Keratinocyte (primary cell): ENCODE results near the gene HEBP2.

Source experiments
- EZH2 ChIP-seq: IDR thresholded peaks from one replicate; pipeline ENCODE4 v1.6.1; 2012; ENCODE audit warnings: inconsistent platforms, mild to moderate bottlenecking, low read length, moderate library complexity
- TF ChIP-seq, protein P1 (sequence below), 3 experiments: IDR thresholded peaks in 1 of 3; conservative IDR thresholded peaks in 1 of 3; optimal IDR thresholded peaks in 1 of 3; 2 replicates in 2 of 3; 3 replicates in 1 of 3; pipeline versions ENCODE3 to v1.5.1; 2011; ENCODE audit warnings: low read length in 3 of 3, mild to moderate bottlenecking in 3 of 3, moderate library complexity in 2 of 3, control low read depth in 1 of 3, inconsistent platforms in 1 of 3; ENCODE audit not compliant: insufficient read depth in 2 of 3; ENCODE audit errors: extremely low read depth in 1 of 3

DNA sequence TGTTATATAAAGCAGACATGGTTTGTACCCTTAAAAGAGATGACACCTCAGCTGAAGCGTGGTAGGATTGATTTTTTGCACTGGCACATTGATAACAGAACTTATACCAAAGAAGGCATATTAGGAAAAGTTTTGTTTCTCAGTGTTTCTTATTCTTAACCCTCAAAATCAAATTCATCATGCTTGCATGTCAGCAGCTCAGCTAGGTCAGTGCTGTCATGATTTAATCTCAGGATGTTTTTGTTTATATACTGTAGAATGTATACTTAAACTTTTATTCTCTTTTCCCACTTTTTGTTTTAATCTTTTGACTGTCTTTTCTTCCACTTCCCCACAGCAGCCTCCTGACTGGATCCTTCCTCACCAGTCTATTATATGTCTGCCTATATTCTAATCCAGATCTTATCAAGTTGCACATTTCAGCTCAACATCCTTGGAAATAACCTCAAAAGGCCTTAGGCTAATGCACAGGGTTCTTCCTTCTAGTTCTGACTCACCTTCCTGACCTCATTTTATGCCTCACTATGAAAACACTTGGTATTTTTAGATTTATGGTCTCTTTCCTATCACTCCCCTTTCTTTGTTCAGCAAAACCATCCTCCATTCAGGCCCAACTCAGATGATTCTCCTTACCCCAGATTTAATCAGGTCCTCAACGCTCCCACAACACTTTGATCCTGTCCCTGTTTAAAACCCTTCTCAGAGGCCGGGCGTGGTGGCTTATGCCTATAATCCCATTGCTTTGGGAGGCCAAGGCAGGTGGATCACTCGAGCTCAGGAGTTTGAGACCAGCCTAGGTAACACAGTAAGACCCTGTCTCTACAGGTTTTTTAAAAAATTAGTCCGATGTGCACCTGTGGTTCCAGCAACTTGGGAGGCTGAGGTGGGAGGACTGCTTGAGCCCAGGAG lies 7.2 kb downstream of the HEBP2 start:
- TF ChIP-seq, protein P1, sequence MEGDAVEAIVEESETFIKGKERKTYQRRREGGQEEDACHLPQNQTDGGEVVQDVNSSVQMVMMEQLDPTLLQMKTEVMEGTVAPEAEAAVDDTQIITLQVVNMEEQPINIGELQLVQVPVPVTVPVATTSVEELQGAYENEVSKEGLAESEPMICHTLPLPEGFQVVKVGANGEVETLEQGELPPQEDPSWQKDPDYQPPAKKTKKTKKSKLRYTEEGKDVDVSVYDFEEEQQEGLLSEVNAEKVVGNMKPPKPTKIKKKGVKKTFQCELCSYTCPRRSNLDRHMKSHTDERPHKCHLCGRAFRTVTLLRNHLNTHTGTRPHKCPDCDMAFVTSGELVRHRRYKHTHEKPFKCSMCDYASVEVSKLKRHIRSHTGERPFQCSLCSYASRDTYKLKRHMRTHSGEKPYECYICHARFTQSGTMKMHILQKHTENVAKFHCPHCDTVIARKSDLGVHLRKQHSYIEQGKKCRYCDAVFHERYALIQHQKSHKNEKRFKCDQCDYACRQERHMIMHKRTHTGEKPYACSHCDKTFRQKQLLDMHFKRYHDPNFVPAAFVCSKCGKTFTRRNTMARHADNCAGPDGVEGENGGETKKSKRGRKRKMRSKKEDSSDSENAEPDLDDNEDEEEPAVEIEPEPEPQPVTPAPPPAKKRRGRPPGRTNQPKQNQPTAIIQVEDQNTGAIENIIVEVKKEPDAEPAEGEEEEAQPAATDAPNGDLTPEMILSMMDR (optimal IDR thresholded peaks at IDR 0.05 in 1 of 3, IDR thresholded peaks at IDR 0.05 in 1 of 3, conservative IDR thresholded peaks at IDR 0.05 in 1 of 3; ENCODE audit: extremely low read depth in 1 of 3, insufficient read depth in 2 of 3, low read length in 3 of 3): no peak
- TF ChIP-seq EZH2: no peak
